ENCODE measurements around the gene ESYT1. TPM values are rescaled to one million over a fixed set of nuclear protein-coding genes. Genes with fewer than 3 reads are reported as not detected.
A peak's percentile ranks its signal among the peaks of the same experiment; 100 is the strongest.

ESYT1 gene
- total RNA-seq, 1 donor from 2014 or later = 464 TPM

DNA sequence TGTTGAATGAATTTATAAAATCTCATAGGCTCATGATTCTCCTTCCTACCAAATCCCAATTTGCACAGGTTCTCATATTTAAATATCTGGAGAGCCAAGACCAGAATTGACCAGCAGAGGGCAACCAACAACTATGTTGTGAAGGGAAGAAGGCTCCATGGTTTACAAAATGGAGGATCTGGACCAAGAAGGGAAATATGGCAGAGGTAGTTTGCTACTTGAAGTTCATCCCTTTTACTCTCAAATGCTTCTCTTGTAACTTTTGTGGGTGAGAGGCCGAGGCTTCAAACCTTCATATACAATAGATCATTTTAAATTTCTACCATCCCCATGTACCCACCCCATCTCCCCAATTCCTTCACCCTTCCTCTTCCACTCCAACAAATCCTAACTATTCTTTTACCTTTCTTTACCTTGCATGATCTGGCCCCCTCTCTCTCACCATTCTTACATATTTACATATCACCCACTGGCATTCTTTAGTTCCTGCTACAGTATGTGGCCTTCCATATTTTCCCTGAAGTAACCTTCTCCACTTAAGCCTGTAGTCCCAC, 65.0 kb downstream of the ESYT1 start:
- peak; percentile 35 for DNase-seq (ENCODE audit: low read depth)
- TF ChIP-seq, protein P1, sequence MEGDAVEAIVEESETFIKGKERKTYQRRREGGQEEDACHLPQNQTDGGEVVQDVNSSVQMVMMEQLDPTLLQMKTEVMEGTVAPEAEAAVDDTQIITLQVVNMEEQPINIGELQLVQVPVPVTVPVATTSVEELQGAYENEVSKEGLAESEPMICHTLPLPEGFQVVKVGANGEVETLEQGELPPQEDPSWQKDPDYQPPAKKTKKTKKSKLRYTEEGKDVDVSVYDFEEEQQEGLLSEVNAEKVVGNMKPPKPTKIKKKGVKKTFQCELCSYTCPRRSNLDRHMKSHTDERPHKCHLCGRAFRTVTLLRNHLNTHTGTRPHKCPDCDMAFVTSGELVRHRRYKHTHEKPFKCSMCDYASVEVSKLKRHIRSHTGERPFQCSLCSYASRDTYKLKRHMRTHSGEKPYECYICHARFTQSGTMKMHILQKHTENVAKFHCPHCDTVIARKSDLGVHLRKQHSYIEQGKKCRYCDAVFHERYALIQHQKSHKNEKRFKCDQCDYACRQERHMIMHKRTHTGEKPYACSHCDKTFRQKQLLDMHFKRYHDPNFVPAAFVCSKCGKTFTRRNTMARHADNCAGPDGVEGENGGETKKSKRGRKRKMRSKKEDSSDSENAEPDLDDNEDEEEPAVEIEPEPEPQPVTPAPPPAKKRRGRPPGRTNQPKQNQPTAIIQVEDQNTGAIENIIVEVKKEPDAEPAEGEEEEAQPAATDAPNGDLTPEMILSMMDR (conservative IDR thresholded peaks at IDR 0.05; ENCODE audit: low read depth, low read length) = peak; percentile 89
- H3K4me3 ChIP-seq (ENCODE audit: low read depth, low read length) = no peak overlapping the region

Other genes with a start within 250 kb of the ESYT1 start
- 49.2 and 56.0 TPM in 2 replicates for gene PYM1, start 200.4 kb upstream of the ESYT1 start, total RNA-seq
- 44.3 and 272 TPM in 2 replicates for gene DGKA, start 197.1 kb upstream of the ESYT1 start, total RNA-seq
- 1.4 and 3.7 TPM in 2 replicates for gene PMEL, start 162.2 kb upstream of the ESYT1 start, total RNA-seq
- gene CDK2, start 161.4 kb upstream of the ESYT1 start, total RNA-seq = 62.0 and 81.2 TPM in 2 replicates
- 50.1 and 61.5 TPM in 2 replicates for gene RAB5B, start 154.2 kb upstream of the ESYT1 start, total RNA-seq
- gene SUOX, start 131.0 kb upstream of the ESYT1 start, total RNA-seq = 12.9 and 15.7 TPM in 2 replicates
- gene IKZF4, start 107.2 kb upstream of the ESYT1 start, total RNA-seq = 0.94 and 3.1 TPM in 2 replicates
- 3,534 and 3,636 TPM in 2 replicates for gene RPS26, start 86.3 kb upstream of the ESYT1 start, total RNA-seq
- 14.3 and 24.2 TPM in 2 replicates for gene ERBB3, start 48.1 kb upstream of the ESYT1 start, total RNA-seq
- gene PA2G4, start 23.7 kb upstream of the ESYT1 start, total RNA-seq = 230 and 332 TPM in 2 replicates
- 3,901 and 5,792 TPM in 2 replicates for gene RPL41, start 11.6 kb upstream of the ESYT1 start, total RNA-seq
- 1.8 and 2.7 TPM in 2 replicates for gene ZC3H10, start 10.0 kb upstream of the ESYT1 start, total RNA-seq
- gene MYL6B, start 24.3 kb downstream of the ESYT1 start, total RNA-seq = 119 and 133 TPM in 2 replicates
- gene MYL6, start 30.1 kb downstream of the ESYT1 start, total RNA-seq = 3,822 and 3,955 TPM in 2 replicates
- gene SMARCC2, start 61.2 kb downstream of the ESYT1 start, total RNA-seq = 34.9 and 43.9 TPM in 2 replicates
- gene RNF41, start 93.7 kb downstream of the ESYT1 start, total RNA-seq = 25.1 and 48.4 TPM in 2 replicates
- 22.7 and 60.8 TPM in 2 replicates for gene NABP2, start 96.1 kb downstream of the ESYT1 start, total RNA-seq
- not detected in 2 replicates for gene SLC39A5, start 101.8 kb downstream of the ESYT1 start, total RNA-seq
- 29.6 and 31.3 TPM in 2 replicates for gene ANKRD52, start 130.1 kb downstream of the ESYT1 start, total RNA-seq
- gene COQ10A, start 138.7 kb downstream of the ESYT1 start, total RNA-seq = 10.9 and 18.8 TPM in 2 replicates
- 133 and 174 TPM in 2 replicates for gene CS, start 172.1 kb downstream of the ESYT1 start, total RNA-seq
- gene CNPY2, start 187.7 kb downstream of the ESYT1 start, total RNA-seq = 141 and 155 TPM in 2 replicates
- 12.1 and 15.0 TPM in 2 replicates for gene PAN2, start 205.7 kb downstream of the ESYT1 start, total RNA-seq
- 13.4 and 26.1 TPM in 2 replicates for gene IL23A, start 210.6 kb downstream of the ESYT1 start, total RNA-seq
- 39.2 and 48.2 TPM in 2 replicates for gene STAT2, start 231.8 kb downstream of the ESYT1 start, total RNA-seq
- gene APOF, start 234.6 kb downstream of the ESYT1 start, total RNA-seq = not detected in 2 replicates

Data from epithelial cell of proximal tubule (primary cell).